Spleen (tissue), 11 donors: ENCODE measurements around the gene CYP2E1. TPM values are rescaled to one million over a fixed set of nuclear protein-coding genes. Genes with fewer than 3 reads are reported as not detected.

Experiments
- DNase-seq: peaks from one replicate; pipeline ENCODE4 v3.0.0-alpha.2; 2020
- H3K27ac ChIP-seq, 8 donors: fragments of 200-600 bp; sonication (generic) in 7 of 8; 1 replicate in 4 of 8; 2 replicates in 4 of 8; pipeline versions ENCODE4 v1.5.0 to v1.8.0; 2016 to 2021; ENCODE audit warnings: inconsistent platforms in 4 of 8, mild to moderate bottlenecking in 4 of 8, moderate library complexity in 1 of 8
- H3K27me3 ChIP-seq, 7 donors: fragments of 200-600 bp; sonication (generic) in 6 of 7; replicated peaks in 1 of 7; 1 replicate in 4 of 7; 2 replicates in 3 of 7; pipeline versions ENCODE4 v1.5.0 to v1.8.0; 2016 to 2021; ENCODE audit warnings: inconsistent platforms in 3 of 7, mild to moderate bottlenecking in 1 of 7
- H3K36me3 ChIP-seq, 6 donors: fragments of 200-600 bp; sonication (generic) in 5 of 6; 1 replicate in 4 of 6; 2 replicates in 2 of 6; pipeline versions ENCODE4 v1.5.0 to v1.8.0; 2016 to 2021; ENCODE audit warnings: inconsistent platforms in 2 of 6
- H3K4me1 ChIP-seq, 6 donors: fragments of 200-600 bp; sonication (generic) in 5 of 6; 1 replicate in 3 of 6; 2 replicates in 3 of 6; pipeline versions ENCODE4 v1.5.0 to v1.8.0; 2016 to 2021; ENCODE audit warnings: inconsistent platforms in 3 of 6
- H3K4me3 ChIP-seq, 8 donors: fragments of 200-600 bp; sonication (generic) in 7 of 8; 1 replicate in 4 of 8; 2 replicates in 4 of 8; pipeline versions ENCODE4 v1.5.0 to v1.8.0; 2016 to 2021; ENCODE audit warnings: inconsistent platforms in 4 of 8, mild to moderate bottlenecking in 4 of 8, moderate library complexity in 2 of 8
- H3K9me3 ChIP-seq, 8 donors: fragments of 200-600 bp; sonication (generic) in 7 of 8; 1 replicate in 4 of 8; 2 replicates in 4 of 8; pipeline versions ENCODE4 v1.5.0 to v1.8.0; 2016 to 2021; ENCODE audit warnings: inconsistent platforms in 4 of 8
- CTCF ChIP-seq, 11 experiments: fragments of 200-600 bp in 7 of 11; fragments of 450-650 bp in 4 of 11; sonication (generic) in 4 of 11; IDR thresholded peaks in 8 of 11; conservative IDR thresholded peaks in 3 of 11; 1 replicate in 7 of 11; 2 replicates in 4 of 11; pipeline versions ENCODE4 v1.4.0 to v1.8.0; 2016 to 2021; ENCODE audit warnings: antibody characterized with exemption in 11 of 11, inconsistent platforms in 4 of 11, mild to moderate bottlenecking in 1 of 11
- POLR2A ChIP-seq, 3 donors: fragments of 450-650 bp; IDR thresholded peaks; one replicate each; pipeline ENCODE4 v1.5.1; 2017; ENCODE audit warnings: antibody characterized with exemption in 3 of 3, mild to moderate bottlenecking in 1 of 3
- POLR2AphosphoS5 ChIP-seq, 3 donors: sonication (generic); formaldehyde crosslinking; IDR thresholded peaks; one replicate each; pipeline ENCODE4 v1.5.1; 2017; ENCODE audit warnings: antibody characterized with exemption in 3 of 3
- WGBS, 5 donors: extraction: QIAGEN DNeasy Blood & Tissue Kit in 3 of 5; methylation state at CpG; one replicate each; pipeline versions ENCODE4 v1.1.5 to v1.1.7; 2013 to 2018; 5-methylcytosine and 5-hydroxymethylcytosine counted together
- intact Hi-C: fragments of 100-400 bp; cut with DNase I; formaldehyde crosslinking; loops from one replicate; pipeline ENCODE4 v1.15.0; 2023; ENCODE audit warnings: low total_unique reads
- polyA plus RNA-seq, 3 donors: library from polyadenylated mRNA; stranded (reverse); fragments of 200-250 nt; gene quantifications; one replicate each; pipeline ENCODE4 v1.2.1, GENCODE V29; 2013
- total RNA-seq, 7 donors: library from RNA; depleted of rRNA in 3 of 7; stranded (reverse); fragments of >200 nt in 3 of 7; fragmentation: NEBNext Ultra II Directional in 4 of 7; extraction: Animal tissue kit (Norgen Biotek cat#: 25700) in 4 of 7; gene quantifications; one replicate each; pipeline versions ENCODE4 v1.1.0 to v1.2.1, GENCODE V29; 2016 to 2021
- donor health status: healthy with polysubstance abuse.
- donor health status: DM: no; HTN: no; CAD: no; lungs with moderate emphysema.
- donor health status: DM: no; HTN: no; CAD: no.
- donor health status: Bipolar disorder and iron deficiency.
- donor health status: healthy.
- donor health status: DM: no; HTN: no; CAD: no.
- donor health status: DM: yes; HTN: yes; CAD: no.

The CYP2E1 gene
- total and polyA plus RNA-seq, 10 donors: 0.61 to 4.0 (median 1.5) TPM

DNA sequence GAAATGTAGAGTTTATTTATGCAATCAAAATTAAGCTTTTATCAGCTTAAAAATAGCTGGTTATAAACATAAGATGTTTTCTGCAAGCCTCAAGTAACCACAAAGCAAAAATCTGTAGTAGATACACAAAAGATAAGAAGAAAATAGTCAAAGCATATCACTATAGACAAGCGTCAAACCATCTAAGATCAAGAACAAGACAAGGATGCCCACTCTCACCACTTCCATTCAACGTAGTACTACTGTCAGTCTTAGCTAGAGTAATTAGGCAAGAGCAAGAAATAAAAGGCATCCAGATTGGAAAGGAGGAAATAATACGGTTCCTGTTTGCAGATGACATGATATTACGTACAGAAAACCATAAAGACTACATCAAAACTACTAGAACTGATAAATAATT, 17.5 kb upstream of the CYP2E1 start:
- WGBS, 5 donors: 59 to 81% (median 65%) methylated on average over 4 of the region's 4 CpGs
- TF ChIP-seq POLR2A (IDR thresholded peaks at IDR 0.05): no peak
- TF ChIP-seq POLR2AphosphoS5 (IDR thresholded peaks at IDR 0.05): no peak
- TF ChIP-seq CTCF (IDR thresholded peaks at IDR 0.05 in 8 of 11, conservative IDR thresholded peaks at IDR 0.05 in 3 of 11): no peak
- Histone ChIP-seq H3K9me3 (peaks cover 0 to 18% (median 15%) of the 10 kb centered on the region in 8 donors), H3K4me3 (no peak overlapping the region), H3K36me3 (no peaks in the 10 kb centered on the region), H3K27ac (no peak overlapping the region), H3K27me3 (peaks cover 0 to 4% (median 0%) of the 10 kb centered on the region in 7 donors), H3K4me1 (no peaks in the 10 kb centered on the region)
- intact Hi-C loops: no loop called here
- no peak for DNase-seq

- no peak overlapping the region for H3K27ac ChIP-seq
- no peak for DNase-seq
- peaks cover 0 to 18% (median 15%) of the 10 kb centered on the region in 8 donors for H3K9me3 ChIP-seq
- no peaks in the 10 kb centered on the region for H3K4me1 ChIP-seq
- intact Hi-C loops: no loop called here
- WGBS, 5 donors: 73 to 84% (median 78%) methylated on average over 4 of the region's 4 CpGs
- no peaks in the 10 kb centered on the region for H3K36me3 ChIP-seq
- H3K27me3 ChIP-seq: peaks cover 0 to 4% (median 0%) of the 10 kb centered on the region in 7 donors
- TF ChIP-seq POLR2AphosphoS5 (IDR thresholded peaks at IDR 0.05) (no peak), CTCF (IDR thresholded peaks at IDR 0.05 in 8 of 11, conservative IDR thresholded peaks at IDR 0.05 in 3 of 11) (no peak), POLR2A (IDR thresholded peaks at IDR 0.05) (no peak)
- no peak overlapping the region for H3K4me3 ChIP-seq
These were observed 15.8 kb upstream of the CYP2E1 start for GRCh38 chr10:133511408-133511807.

GRCh38 chr10:133511907-133512528, 15.1 kb upstream of the CYP2E1 start:
- intact Hi-C loops: no loop called here
- TF ChIP-seq POLR2AphosphoS5 (IDR thresholded peaks at IDR 0.05) (no peak), CTCF (IDR thresholded peaks at IDR 0.05 in 8 of 11, conservative IDR thresholded peaks at IDR 0.05 in 3 of 11) (no peak), POLR2A (IDR thresholded peaks at IDR 0.05) (no peak)
- H3K4me1 ChIP-seq: no peaks in the 10 kb centered on the region
- peaks cover 0 to 4% (median 0%) of the 10 kb centered on the region in 7 donors for H3K27me3 ChIP-seq
- H3K27ac ChIP-seq: no peak overlapping the region
- H3K36me3 ChIP-seq: no peaks in the 10 kb centered on the region
- H3K4me3 ChIP-seq: no peak overlapping the region
- WGBS, 5 donors: 55 to 60% (median 57%) methylated on average over 4 of the region's 4 CpGs
- peaks cover 0 to 18% (median 15%) of the 10 kb centered on the region in 8 donors for H3K9me3 ChIP-seq
- DNase-seq: no peak

GRCh38 chr10:133515471-133515870, 11.7 kb upstream of the CYP2E1 start:
- no peaks in the 10 kb centered on the region for H3K36me3 ChIP-seq
- H3K9me3 ChIP-seq: peaks cover 0 to 5% (median 0%) of the 10 kb centered on the region in 8 donors
- no peak overlapping the region for H3K27ac ChIP-seq
- TF ChIP-seq POLR2A (IDR thresholded peaks at IDR 0.05) (no peak), POLR2AphosphoS5 (IDR thresholded peaks at IDR 0.05) (no peak), CTCF (IDR thresholded peaks at IDR 0.05 in 8 of 11, conservative IDR thresholded peaks at IDR 0.05 in 3 of 11) (no peak)
- no peak overlapping the region for H3K4me3 ChIP-seq
- peaks cover 0 to 10% (median 8%) of the 10 kb centered on the region in 6 donors for H3K4me1 ChIP-seq
- no peak for DNase-seq
- intact Hi-C loops: no loop called here
- H3K27me3 ChIP-seq: no peaks in the 10 kb centered on the region
- 69 to 82% (median 72%) methylated on average over 4 of the region's 4 CpGs for WGBS, 5 donors
